NOMO-1 treated with DMSO at 0.1 percent for 48 hours (cell line): ENCODE data around the gene MSI2.

Experiments used
- DNase-seq: peaks from one replicate; lab custom pipeline; 2025; ENCODE audit not compliant: unreplicated experiment; lab: John Stamatoyannopoulos, UW

Gene MSI2

DNA sequence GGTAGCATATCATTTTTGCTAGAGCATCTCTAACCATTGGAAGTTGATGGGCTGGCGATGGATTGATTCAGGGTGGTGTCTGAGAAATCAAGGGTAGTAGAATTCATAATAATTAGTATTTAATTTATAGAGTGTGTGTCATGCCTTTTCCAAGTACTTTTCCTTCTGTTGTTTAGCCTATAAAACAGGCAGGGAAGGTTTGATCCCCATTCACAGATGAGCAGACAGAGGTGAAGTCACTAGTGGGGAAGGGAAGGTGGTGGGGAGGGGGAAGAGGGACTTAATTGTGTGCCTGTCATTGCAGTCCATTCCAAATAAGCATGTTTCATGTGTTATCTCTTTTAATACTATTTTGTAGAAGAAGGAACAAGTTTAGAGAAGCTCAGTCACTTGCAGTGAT lies 131.3 kb downstream of the MSI2 start:
- DNase-seq = no peak

DNA sequence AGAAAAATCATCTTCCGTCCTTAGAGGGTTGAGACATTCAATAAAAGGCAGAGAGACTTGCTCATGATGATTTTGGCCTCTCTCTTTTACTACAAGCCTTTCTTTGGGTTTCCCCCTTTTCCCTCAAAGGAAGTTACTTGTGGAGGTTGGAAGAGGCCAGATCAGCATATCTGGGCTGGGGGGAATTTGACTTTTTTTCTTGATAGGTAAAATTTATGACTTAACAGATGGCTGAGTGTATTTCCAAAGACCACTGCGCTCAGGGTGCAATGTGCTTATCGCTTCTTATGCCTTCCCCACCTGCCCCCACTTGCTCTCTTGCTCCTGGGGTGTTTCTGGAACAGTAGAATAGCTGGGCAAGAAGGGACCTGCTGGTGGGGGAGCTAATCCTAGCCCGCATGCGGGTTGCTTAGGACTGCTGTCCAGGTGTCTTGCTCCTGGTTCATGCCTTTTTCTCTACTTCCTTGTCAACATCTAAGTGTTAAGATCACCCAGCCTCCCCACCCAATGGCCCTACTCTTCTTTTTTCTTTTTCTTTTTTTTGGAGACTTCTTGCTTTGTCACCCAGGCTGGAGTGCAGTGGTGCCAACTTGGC lies 131.9 kb downstream of the MSI2 start:
- no peak for DNase-seq

DNA sequence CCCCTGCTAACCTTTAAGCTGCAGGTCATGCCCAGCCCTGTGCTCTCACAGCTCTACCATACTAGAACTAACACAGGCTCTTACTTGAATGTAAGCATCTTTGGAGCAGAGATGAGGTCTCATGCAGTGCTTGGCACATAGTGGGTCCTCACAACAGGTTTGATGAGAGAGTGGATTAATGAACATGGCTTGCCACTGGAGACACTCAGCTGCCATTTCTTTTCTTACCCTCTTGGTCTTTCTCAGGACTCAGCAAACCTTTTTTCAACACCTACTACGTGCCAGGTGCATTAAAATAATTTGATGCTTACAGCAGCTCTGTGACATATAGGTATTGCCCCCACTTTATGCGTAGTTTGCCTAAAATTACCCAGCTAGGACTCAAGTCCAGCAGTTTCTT lies 133.2 kb downstream of the MSI2 start:
- DNase-seq = no peak

DNA sequence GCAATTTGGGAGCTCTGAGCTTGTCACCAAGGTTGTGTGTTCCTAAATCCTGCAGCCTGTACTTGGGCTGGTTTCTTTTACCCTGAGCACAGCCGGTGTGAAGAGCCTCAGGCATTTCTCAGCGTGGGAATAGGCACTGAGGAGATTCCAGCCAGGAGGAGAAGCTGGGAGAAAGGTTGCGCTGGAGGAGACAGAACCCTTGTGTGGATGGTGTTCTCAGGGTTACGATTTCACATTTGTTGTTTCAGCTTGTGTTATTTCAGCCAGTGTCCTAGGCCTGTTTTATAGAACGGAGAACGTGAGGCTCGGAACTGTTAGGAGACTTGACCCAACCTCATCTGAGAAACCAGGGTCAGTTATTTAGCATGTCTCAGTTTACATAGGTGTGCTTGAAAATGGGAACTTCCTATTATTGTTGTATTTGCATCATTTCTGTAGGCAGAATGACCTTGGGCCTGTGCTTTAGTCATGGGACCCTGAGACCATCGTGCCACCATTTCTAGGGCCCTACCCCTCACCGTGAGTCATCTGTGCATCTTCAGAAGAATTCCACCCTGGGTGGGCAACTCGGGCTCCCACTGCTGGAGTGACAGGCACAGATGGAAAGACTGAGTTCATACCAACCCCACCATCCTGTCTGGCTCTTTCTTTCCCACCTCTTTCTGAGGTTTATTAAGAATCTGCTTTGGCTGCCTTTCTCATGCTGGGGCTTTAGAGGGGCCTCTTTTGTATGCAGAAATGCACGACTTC lies 134.9 kb downstream of the MSI2 start:
- peak; percentile 87 for DNase-seq

DNA sequence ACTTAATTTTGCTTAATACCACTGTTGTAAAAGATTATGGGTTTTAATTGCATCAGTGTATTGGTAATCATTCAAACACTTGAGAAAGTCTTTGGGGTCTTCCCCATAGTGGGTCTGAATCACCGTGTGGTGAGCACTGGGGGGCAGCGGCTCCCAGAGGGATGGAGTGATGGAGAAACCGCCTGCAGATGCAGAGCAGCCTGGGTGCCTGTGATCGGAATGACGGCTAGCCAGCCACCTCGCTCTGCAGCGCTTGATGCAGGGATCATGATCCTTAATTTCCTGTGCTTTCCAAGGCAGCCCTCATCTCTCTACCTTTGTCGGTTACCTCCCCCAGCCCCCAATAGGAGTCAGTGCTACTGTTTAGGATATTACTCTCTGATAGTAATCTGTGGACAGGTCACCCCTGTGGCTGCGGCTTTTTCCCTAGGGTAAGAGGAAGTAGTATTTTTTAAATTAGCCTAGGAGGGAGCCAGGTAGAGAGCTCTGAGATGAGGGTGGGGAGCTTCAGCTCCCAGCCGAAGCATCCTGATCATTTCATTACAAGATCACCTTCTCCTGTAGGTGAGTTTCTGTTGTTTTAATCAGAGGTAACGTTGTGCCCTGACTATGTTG lies 135.6 kb downstream of the MSI2 start:
- no peak for DNase-seq

DNA sequence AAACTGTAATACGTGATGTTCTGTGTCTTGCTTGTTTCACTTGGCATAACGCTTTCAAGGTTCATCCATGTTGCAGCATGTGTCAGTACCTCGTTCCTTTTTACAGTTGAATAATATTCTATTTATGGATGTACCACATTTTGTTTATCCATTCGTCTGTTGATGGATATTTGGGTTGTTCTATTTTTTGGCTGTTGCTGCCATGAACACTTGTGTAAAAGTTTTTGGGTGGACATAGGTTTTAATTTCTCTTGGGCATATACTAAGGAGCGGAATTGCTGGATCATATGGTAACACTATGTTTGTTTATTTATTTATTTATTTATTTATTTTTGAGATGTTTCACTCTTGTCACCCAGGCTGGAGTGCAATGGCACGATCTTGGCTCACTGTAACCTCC lies 137.0 kb downstream of the MSI2 start:
- no peak for DNase-seq

DNA sequence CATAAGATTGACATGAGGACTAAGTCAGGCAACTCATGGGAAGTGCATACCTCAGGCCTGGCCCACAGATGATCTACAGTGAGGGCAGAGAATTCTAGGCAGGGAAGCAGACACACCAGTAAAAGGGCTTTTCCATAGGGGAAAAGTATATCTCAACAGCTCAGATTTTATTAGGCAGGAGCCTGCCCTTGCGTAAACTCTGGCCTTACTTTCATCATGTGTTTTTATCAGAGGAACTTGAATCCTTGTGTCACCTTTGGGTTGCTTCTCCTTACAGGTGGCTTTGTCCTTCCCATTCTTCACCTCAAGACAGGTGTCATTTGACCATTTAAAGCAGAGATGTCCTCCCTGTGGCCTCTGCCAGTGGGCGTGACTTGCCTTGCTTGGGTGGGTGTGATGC lies 138.1 kb downstream of the MSI2 start:
- no peak for DNase-seq

DNA sequence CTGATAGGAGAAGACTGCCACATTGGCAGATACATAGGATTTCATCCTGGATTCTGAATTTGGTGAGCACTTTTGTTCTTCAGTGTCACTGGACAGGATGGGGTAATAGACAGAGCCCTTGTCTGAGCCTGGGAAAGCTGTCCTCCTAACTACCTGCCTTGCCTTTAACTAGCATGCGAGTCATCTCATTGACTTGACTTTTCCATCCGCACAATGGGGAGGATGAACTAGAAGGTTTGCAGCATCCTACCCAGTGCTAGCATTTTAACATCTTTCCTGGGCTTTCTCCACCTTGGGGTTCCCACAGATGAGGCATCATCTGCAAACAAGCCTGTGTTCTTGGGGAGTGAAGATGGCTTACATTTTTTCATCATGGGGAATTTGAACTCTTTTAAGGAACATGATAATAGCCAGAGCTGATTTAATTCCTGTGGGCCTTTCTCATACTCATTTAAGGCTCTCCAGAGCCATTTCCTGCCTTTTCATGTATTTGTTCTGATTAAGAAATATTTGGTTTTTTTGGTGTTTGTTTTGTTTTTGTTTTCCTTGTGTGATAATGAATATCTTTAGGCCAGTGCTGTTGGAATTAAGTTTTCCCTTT lies 139.5 kb downstream of the MSI2 start:
- DNase-seq = no peak

DNA sequence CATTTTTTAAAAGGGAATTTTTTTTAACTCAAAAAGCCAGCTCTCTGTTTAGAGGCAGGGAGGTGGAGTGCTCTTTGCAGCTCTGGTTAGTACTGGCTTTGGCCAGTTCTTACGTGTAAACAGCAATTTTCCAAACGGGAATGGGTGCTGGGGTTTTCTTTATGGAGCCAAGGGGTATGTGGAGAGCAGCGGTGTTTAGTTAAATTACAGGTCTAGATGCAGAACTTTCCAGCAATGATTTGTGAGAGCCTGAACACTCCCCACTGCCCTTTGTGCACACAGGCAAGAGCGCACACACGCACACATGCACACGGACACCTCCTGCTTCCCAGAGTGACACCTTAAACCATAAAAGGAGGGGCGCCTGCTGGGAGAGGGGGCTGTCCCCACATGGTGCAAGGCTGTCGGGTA lies 140.2 kb downstream of the MSI2 start:
- DNase-seq = no peak

DNA sequence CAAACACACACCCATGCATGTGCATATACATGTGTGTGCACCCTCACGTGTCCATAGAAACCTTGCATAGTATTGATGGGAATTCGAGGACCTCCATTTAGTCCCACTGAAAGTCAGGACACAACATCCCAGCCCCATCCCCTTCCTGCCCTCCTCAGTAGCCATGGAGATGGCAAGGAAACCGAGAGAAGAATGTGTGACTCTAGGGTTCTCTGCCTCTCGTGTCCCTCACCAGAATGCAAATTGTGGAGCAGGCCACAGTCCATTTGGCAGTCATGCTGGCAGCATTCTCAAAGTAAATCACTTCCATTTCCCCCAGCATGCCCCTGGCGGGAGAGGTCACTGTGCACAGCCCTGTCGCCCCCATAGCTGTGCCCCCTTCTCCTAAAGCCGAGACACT lies 141.1 kb downstream of the MSI2 start:
- DNase-seq = no peak

DNA sequence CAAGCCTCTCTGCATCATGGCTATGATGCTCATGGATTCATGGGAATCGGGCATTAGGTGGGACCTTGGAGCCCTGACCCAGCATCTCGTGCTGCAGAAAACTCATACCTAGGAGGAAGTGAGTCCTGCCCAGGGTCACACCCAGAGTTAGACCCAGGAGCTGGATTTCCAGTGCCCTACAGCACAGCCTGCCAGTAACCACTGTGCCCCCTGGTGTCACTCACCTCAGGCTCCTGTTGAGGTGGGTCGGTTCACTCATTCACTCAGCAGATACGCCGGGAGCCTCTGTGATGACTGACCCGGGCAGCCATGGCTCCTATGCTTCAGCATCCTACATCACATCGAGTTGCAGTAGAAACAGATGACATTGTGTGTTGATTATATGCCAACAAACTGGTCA lies 143.4 kb downstream of the MSI2 start:
- DNase-seq = no peak

DNA sequence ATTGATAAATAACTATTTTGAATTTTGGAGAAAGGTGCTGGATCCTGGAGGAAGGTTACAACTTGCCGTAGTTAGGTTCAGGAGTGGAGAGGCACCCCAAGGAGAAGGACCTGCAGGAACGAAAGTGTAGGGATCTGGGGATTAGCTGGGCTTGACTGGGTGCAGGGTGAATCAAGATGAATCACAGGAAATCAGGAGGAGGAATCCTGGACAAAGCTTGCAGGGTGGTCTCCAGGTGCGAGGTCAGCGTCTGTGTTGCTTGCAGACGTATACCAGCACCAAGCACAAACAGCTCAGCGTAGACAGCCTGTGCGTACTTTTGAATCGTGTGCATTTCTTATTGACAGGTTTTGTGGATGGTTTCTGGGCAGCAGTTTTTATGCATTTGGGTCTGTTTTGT lies 144.3 kb downstream of the MSI2 start:
- no peak for DNase-seq

DNA sequence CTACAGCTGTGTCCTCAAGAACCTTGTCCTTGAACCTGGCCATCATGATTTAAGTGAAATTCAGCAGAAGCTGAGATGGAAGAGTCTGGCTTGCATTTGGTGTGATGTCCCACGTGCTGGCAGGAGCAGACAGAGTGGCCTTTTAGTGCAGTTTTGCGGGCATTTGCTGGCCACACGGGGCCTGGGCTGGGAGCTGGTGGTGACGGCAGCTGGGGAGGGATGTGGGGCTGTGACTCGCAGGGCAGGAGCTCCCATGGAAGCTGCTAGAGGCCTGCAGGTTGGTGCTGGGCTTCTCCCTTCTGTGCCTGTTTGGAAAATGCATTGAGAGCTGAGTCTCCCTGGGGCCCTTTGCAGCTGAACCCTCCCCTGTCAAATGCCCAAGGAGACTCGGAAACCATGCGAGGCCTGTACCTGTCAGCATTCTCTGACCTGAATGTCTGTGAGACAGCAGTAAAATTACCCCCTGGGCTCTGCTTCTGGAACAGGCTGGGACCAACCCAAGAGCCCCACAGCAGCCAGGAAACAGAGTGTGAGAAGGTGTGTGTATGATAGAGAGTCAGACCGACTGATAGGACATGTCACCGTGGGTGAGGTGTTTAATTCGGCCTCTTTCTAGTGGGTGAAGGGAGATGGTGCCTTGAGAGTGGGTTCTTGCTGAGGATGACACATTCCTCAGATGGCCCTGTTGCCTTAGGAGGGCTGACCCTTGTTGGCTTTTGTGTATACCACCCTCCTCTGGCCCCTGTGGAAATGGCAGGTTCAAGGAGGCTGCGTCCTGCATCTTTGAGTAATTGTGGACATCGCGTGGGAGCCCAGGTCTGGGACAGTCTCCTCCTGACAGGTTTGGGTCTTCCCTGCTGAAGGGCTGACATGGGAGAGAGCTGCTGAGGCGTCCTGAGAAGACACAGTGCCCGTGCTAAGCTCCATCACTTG lies 145.5 kb downstream of the MSI2 start:
- no peak for DNase-seq

DNA sequence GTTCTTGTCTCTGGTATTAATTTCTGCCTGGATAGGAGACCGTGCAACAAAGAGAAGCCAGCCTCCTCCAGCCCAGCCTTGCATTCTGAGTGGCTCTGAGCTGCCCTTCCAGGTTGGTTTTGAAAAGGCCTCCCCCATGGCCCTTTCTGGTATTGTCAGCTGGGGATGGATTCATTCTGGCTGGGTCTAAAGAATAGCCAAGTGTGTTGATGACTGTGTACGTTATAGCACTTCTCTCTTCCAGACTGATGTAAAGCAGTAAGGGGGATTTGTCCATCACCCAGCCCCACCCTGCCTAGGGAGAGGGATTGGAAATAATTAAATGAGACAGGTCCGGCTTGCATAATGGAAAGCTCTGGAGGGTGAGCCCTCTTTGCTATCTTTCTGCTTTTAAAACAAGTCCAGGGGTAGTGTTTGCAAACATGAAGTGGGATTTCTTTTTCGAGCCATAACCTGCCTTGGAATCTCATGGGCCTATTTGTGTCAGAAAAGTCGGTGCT lies 146.4 kb downstream of the MSI2 start:
- DNase-seq = no peak

DNA sequence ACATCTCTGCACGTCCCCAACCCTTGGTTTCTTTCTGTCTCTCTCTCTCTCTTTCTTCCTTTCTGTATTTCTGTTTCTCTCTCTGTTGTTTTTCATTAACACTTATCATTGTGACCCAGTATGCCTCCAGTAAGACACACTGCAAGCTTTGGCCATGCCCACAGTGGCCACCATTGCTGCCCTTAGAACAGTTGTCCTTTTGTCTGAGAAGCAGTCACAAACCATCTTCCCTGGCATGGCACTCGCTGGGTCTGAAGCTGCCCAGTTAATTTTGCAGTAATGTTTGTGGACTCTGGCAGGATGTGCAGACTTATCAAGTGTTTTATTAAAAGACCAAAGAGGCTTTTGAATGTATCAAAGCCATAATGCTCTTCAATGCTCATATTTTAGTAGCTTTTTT lies 146.9 kb downstream of the MSI2 start:
- no peak for DNase-seq

DNA sequence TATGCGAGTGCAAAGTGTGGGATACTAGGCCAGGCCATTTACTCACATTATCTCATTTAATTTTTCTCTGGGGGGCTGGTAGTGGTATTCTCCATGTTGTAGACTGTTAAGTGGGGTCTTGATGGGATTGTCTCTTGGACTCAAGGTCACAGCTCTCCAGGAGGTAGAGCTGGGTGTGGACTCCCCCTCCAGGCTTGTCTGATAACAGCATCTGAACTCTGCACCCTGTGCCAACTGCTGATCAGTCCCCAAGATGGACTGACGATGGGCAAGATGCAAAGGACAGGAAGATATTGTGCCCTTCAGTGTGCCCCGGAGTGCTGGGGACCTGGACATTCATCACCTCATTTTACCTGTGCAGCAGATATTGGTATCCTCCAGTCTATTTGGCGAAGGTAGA lies 147.8 kb downstream of the MSI2 start:
- no peak for DNase-seq

DNA sequence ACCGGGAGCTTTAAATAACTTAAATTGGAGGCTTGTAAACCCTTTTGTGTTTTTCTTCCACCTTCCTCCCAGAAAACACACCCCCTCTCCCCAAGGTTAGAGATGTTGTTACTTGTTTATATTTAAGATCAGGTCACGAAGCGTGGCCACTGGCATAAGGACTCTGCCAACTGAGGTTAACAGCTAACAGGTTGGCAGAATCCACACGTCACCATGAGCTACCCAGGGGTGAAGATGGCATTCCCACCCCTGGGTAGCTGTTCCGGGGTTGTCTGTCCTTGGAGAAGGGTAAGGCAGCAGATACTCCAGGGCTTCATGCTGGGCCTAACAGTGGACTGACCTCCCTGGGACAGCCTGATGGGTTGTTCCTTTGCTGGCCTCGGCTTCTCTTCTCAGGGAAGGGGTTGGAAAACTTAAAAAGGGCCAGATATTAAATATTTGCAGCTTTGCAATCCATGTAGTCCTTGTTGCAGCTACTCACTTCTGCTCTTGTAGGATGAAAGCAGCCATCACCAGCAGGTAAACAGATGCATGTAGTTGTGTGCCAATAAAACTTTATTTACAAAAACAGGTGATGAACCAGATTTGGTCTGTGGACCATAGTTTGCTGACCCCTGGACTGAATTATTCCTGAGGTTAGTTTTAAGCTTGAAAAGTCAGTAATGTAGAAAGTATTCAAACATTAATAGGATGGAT lies 148.6 kb downstream of the MSI2 start:
- no peak for DNase-seq

DNA sequence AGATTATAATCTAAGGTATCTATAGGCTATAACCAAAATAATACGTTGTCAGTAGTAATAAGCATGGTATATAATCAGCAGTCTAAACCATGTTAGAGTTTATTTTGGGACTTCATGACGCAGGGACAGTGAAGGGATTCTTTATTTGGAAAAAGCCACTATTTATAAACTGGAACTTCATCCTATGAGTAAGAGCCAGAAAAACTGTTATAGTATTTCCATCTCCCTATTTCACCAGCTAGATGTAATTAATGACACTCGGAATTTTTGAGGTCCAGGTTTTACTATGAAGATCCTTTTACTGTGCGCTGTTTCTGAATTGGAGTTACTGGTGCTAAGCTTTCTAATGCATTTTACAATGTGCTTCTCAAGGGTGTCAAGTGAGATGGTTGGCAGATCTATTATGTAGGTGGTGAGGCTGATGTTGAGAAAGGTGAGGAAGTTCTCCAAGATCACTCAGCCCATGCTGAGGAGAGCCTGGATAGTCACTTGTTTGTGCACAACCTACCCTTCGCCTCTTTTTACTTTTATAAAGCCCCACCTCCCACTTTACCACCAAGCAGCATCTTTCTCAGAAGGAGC lies 149.3 kb downstream of the MSI2 start:
- no peak for DNase-seq

DNA sequence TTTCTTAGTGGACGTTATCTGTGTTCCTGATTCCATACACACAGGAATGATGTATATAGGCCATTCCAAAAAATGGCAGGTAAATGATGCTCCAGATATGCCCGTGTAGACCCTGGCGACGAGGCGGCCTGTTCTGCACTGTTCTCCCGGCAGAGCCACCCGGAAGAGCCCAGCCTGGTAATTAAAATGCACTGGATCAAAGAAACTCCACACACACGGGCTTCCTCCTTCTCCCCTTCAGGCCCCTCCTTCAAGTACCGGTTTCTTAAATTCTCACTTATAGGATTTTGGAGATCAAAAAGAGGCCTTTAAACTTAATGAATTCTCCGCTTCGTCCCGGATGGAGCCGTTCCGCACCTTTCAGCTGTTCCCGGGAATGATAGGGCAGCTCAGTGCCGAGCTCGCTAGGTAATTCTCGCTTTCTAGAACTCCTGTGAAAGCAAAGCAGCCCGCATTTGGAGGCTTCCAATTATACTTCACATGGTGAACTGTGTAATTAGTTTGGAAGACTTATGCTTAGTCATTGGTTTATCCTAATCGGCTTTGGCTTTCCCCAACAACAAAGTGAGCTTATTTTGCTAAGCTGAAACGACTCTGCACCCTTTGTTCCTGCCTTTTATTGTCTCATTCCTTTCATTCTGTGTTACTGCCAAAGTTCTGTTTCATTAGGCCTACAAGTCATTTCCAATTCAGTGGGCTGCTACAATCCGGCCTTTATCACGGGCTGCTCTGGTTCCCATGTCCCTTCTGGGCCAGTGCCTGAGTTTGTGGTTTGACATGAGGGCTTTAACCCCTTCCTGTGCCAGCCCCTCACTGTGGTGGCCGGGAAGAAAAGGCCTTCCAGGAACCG lies 150.0 kb downstream of the MSI2 start:
- no peak for DNase-seq
